ENCODE measurements around the gene CTTNBP2. TPM values are rescaled to one million over a fixed set of nuclear protein-coding genes. Genes with fewer than 3 reads are reported as not detected.

Gene CTTNBP2
- total and polyA plus RNA-seq, 2 of the 13 experiments (the other 11 are each of a cell fraction or from before 2014, with no cell fraction given) = not detected

DNA sequence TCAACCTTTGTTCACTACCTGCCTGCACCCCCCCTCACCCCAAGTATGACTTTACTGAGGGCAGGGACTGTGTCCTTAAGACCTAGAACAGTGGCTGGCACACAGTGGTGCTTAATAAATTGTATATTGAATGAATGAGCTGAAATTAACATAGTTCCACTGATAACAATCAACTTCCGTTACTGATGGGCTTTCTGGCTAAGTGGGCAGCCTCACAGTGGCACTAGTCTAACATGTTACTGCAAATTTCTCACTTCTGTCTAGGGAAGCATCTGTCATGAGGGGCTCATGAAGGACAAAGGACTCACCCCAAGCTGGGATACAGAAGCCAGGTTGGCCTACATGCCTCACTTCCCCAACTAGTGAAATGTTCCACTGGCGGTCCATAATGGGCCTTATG lies 79.3 kb downstream of the CTTNBP2 start:
- Histone ChIP-seq H3K27me3 (ENCODE audit: control insufficient read depth in 1 of 2, insufficient read depth in 2 of 2, low read length in 2 of 2) (no peaks in the 10 kb centered on the region; a peak in 1 of 5 replicates), H4K20me1 (ENCODE audit: insufficient read depth, low read length) (no peaks in the 10 kb centered on the region), H3K79me2 (ENCODE audit: insufficient read depth, low read length) (no peaks in the 10 kb centered on the region), H3K4me3 (replicated peaks in 1 of 3; ENCODE audit: insufficient read depth in 1 of 3, low read depth in 2 of 3, low read length in 3 of 3) (no peak overlapping the region), H3K4me1 (ENCODE audit: insufficient read depth, low read length) (no peaks in the 10 kb centered on the region), H3K27ac (ENCODE audit: extremely low read length, insufficient read depth, low read length) (no peak overlapping the region), H3K9ac (ENCODE audit: insufficient read depth, low read depth, low read length) (no peak overlapping the region), H3K36me3 (replicated peaks in 1 of 2; ENCODE audit: control insufficient read depth in 1 of 2, insufficient read depth in 2 of 2, low read length in 2 of 2) (no peaks in the 10 kb centered on the region), H2AFZ (ENCODE audit: low read length) (no peak overlapping the region), H3K9me3 (ENCODE audit: low read length) (no peaks in the 10 kb centered on the region), H3K4me2 (ENCODE audit: low read depth, low read length) (no peak overlapping the region)
- ATAC-seq (no peak), DNase-seq (ENCODE audit: low spot score) (no peak), FAIRE-seq (no peak)
- no TSS peak for BruUV-seq (replicated peaks)
- ChIA-PET CTCF (ENCODE audit: low intra/inter-chr PET ratio, low total read pairs) (no interaction called here), POLR2A (no interaction called here)
- TF ChIP-seq RFX3 (CRISPR knock-in tag; IDR thresholded peaks at IDR 0.05) (no peak), ZNF207 (IDR thresholded peaks at IDR 0.05; ENCODE audit: borderline replicate concordance) (no peak), ZEB1 (IDR thresholded peaks at IDR 0.05; ENCODE audit: insufficient replicate concordance, low read depth) (no peak), JARID2 (CRISPR knock-in tag; IDR thresholded peaks at IDR 0.05; ENCODE audit: insufficient replicate concordance) (no peak), SOX6 (IDR thresholded peaks at IDR 0.05) (no peak), SOX6 (CRISPR knock-in tag; IDR thresholded peaks at IDR 0.05) (no peak), ZNF124 (CRISPR knock-in tag; IDR thresholded peaks at IDR 0.05) (no peak), NFKB2 (CRISPR knock-in tag; IDR thresholded peaks at IDR 0.05; ENCODE audit: borderline replicate concordance) (no peak)
- TF ChIP-seq, protein P1, sequence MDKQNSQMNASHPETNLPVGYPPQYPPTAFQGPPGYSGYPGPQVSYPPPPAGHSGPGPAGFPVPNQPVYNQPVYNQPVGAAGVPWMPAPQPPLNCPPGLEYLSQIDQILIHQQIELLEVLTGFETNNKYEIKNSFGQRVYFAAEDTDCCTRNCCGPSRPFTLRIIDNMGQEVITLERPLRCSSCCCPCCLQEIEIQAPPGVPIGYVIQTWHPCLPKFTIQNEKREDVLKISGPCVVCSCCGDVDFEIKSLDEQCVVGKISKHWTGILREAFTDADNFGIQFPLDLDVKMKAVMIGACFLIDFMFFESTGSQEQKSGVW (CRISPR knock-in tag; IDR thresholded peaks at IDR 0.05; ENCODE audit: borderline replicate concordance) = no peak
- TF ChIP-seq, protein P2, sequence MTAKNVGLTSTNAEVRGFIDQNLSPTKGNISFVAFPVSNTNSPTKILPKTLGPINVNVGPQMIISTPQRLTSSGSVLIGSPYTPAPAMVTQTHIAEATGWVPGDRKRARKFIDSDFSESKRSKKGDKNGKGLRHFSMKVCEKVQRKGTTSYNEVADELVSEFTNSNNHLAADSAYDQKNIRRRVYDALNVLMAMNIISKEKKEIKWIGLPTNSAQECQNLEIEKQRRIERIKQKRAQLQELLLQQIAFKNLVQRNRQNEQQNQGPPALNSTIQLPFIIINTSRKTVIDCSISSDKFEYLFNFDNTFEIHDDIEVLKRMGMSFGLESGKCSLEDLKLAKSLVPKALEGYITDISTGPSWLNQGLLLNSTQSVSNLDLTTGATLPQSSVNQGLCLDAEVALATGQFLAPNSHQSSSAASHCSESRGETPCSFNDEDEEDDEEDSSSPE (CRISPR knock-in tag; IDR thresholded peaks at IDR 0.05) = no peak
- WGBS (ENCODE audit: low lambda C conversion rate) = 59% methylated on average over 2 of the region's 2 CpGs
- in situ Hi-C loops (cut with HindIII; ENCODE audit: extremely low pct_ligation_motif_present, low pct_unique_long_range_greater_than_20kb) = no loop called here
- intact Hi-C loops (cut with micrococcal nuclease; ENCODE audit: unreplicated experiment) = no loop called here

Data from HepG2 (cell line).